RWPE1 (cell line): ENCODE results near the gene SPESP1.
A peak's percentile ranks its signal among the peaks of the same experiment; 100 is the strongest.

Experiments
- CTCF ChIA-PET: fragments of 350-600 bp; sonication (Branson Sonifier 250); formaldehyde crosslinking; extraction: SDS; loops from one replicate; lab custom pipeline; 2021; lab: Yijun Ruan, JAX
- POLR2A ChIA-PET: fragments of 400-600 bp; formaldehyde crosslinking; extraction: SDS; loops from one replicate; lab custom pipeline; 2020; ENCODE audit warnings: antibody characterized with exemption; ENCODE audit not compliant: low non-redundant PET; lab: Yijun Ruan, JAX
- DNase-seq: peaks from one replicate; pipeline ENCODE4 v3.0.0; 2012; ENCODE audit warnings: low spot score
- H3K27ac ChIP-seq: fragments of 450-650 bp; 2 replicates; pipeline ENCODE4 v1.5.1; 2017
- CTCF ChIP-seq: fragments of 450-650 bp; conservative IDR thresholded peaks from 2 replicates; pipeline ENCODE4 v1.5.1; 2017; ENCODE audit warnings: low read depth, mild to moderate bottlenecking

The SPESP1 gene

GRCh38 chr15:68910816-68911215 lies 19.5 kb upstream of the SPESP1 start:
- DNase-seq = no peak
- no peak overlapping the region for H3K27ac ChIP-seq
- no peak for TF ChIP-seq CTCF
- POLR2A ChIA-PET = no interaction called here
- CTCF ChIA-PET = interaction anchor here (0.6 to 0.7 kb wide), 2 partner anchors 179 to 1179 kb away, joined by 5 to 6 read pairs; no protein-coding TSS in a partner anchor

- DNase-seq = no peak
- CTCF ChIA-PET = no interaction called here
- POLR2A ChIA-PET = no interaction called here
- no peak for TF ChIP-seq CTCF
- H3K27ac ChIP-seq = no peak overlapping the region
These were observed 8.4 kb upstream of the SPESP1 start for GRCh38 chr15:68921926-68922325.

GRCh38 chr15:68924866-68925560 lies 5.3 kb upstream of the SPESP1 start:
- H3K27ac ChIP-seq = no peak overlapping the region
- ChIA-PET CTCF (interaction anchor here (0.5 to 1.6 kb wide), 41 partner anchors 9 to 1632 kb away, joined by 3 to 13 read pairs (median 3); no protein-coding TSS in a partner anchor), POLR2A (no interaction called here)
- peak; percentile 95 for TF ChIP-seq CTCF
- DNase-seq = peak; percentile 87

- ChIA-PET CTCF (interaction anchor here (0.6 kb wide), 1 partner anchor 1236 kb away, joined by 4 read pairs; no protein-coding TSS in a partner anchor), POLR2A (no interaction called here)
- no peak for TF ChIP-seq CTCF
- DNase-seq = no peak
- no peak overlapping the region for H3K27ac ChIP-seq
These were observed 2.7 kb downstream of the SPESP1 start for GRCh38 chr15:68933001-68933400.

GRCh38 chr15:68934341-68934740 lies 4.0 kb downstream of the SPESP1 start:
- ChIA-PET POLR2A (no interaction called here), CTCF (interaction anchor here (0.7 to 0.9 kb wide), 2 partner anchors 9 to 150 kb away, joined by 3 to 4 read pairs; no protein-coding TSS in a partner anchor)
- no peak for DNase-seq
- H3K27ac ChIP-seq = no peak overlapping the region
- no peak for TF ChIP-seq CTCF

- ChIA-PET CTCF (no interaction called here), POLR2A (no interaction called here)
- H3K27ac ChIP-seq = no peak overlapping the region
- no peak for DNase-seq
- TF ChIP-seq CTCF = no peak
These were observed 5.1 kb downstream of the SPESP1 start for GRCh38 chr15:68935400-68935937.
